ENCODE results near the gene GNG7.
"Not testable (repeated sequence)": the region's sequence is repeated elsewhere in the genome, so short reads cannot be mapped to it uniquely, and the experiment has no call there.

The GNG7 gene

GRCh38 chr19:2653218-2653617 lies 49.3 kb downstream of the GNG7 start:
- Mint-ChIP-seq H3K9me3 (no peaks in the 10 kb centered on the region), H3K4me3 (no peak overlapping the region), H3K27ac (ENCODE audit: low read depth) (no peak overlapping the region), H3K27me3 (peaks cover 35% of the 10 kb centered on the region), H3K36me3 (ENCODE audit: insufficient read depth) (peaks cover 3% of the 10 kb centered on the region), H3K4me1 (no peaks in the 10 kb centered on the region)
- no peak for DNase-seq (ENCODE audit: low spot score in 2 of 2)
- no peak for ATAC-seq (replicated peaks; ENCODE audit: extremely low read depth, poor library complexity, severe bottlenecking)

- DNase-seq (ENCODE audit: low spot score in 2 of 2) = no peak
- Mint-ChIP-seq H3K4me3 (no peak overlapping the region), H3K36me3 (ENCODE audit: insufficient read depth) (peaks cover 3% of the 10 kb centered on the region), H3K27ac (ENCODE audit: low read depth) (no peak overlapping the region), H3K9me3 (no peaks in the 10 kb centered on the region), H3K27me3 (peaks cover 29% of the 10 kb centered on the region), H3K4me1 (no peaks in the 10 kb centered on the region)
- ATAC-seq (replicated peaks; ENCODE audit: extremely low read depth, poor library complexity, severe bottlenecking) = no peak
Observed at GRCh38 chr19:2652504-2653099, 49.9 kb downstream of the GNG7 start.

GRCh38 chr19:2651002-2651733 lies 51.3 kb downstream of the GNG7 start:
- H3K4me3 Mint-ChIP-seq; H3K4me1 Mint-ChIP-seq; H3K9me3 Mint-ChIP-seq; ATAC-seq (replicated peaks; ENCODE audit: extremely low read depth, poor library complexity, severe bottlenecking); H3K27ac Mint-ChIP-seq (ENCODE audit: low read depth); DNase-seq (ENCODE audit: low spot score in 2 of 2); H3K36me3 Mint-ChIP-seq (ENCODE audit: insufficient read depth): not testable (repeated sequence)
- peaks cover 23% of the 10 kb centered on the region for H3K27me3 Mint-ChIP-seq

GRCh38 chr19:2650515-2650914 lies 52.0 kb downstream of the GNG7 start:
- H3K4me1 Mint-ChIP-seq = no peaks in the 10 kb centered on the region
- ATAC-seq (replicated peaks; ENCODE audit: extremely low read depth, poor library complexity, severe bottlenecking) = no peak
- no peak overlapping the region for H3K27ac Mint-ChIP-seq (ENCODE audit: low read depth)
- no peaks in the 10 kb centered on the region for H3K9me3 Mint-ChIP-seq
- no peak overlapping the region for H3K4me3 Mint-ChIP-seq
- H3K36me3 Mint-ChIP-seq (ENCODE audit: insufficient read depth) = peaks cover 1% of the 10 kb centered on the region
- DNase-seq (ENCODE audit: low spot score in 2 of 2) = no peak
- peaks cover 29% of the 10 kb centered on the region for H3K27me3 Mint-ChIP-seq

GRCh38 chr19:2648528-2648937 lies 54.0 kb downstream of the GNG7 start:
- H3K36me3 Mint-ChIP-seq (ENCODE audit: insufficient read depth) = peaks cover 1% of the 10 kb centered on the region
- H3K4me1 Mint-ChIP-seq = no peaks in the 10 kb centered on the region
- H3K4me3 Mint-ChIP-seq = no peak overlapping the region
- DNase-seq (ENCODE audit: low spot score in 2 of 2) (peak; percentile 54 to 67), ATAC-seq (replicated peaks; ENCODE audit: extremely low read depth, poor library complexity, severe bottlenecking) (peak; percentile 46)
- H3K9me3 Mint-ChIP-seq = no peaks in the 10 kb centered on the region
- H3K27me3 Mint-ChIP-seq = peaks cover 21% of the 10 kb centered on the region
- no peak overlapping the region for H3K27ac Mint-ChIP-seq (ENCODE audit: low read depth)

GRCh38 chr19:2648099-2648498 lies 54.4 kb downstream of the GNG7 start:
- Mint-ChIP-seq H3K4me1 (no peaks in the 10 kb centered on the region), H3K27me3 (peaks cover 20% of the 10 kb centered on the region), H3K9me3 (no peaks in the 10 kb centered on the region), H3K27ac (ENCODE audit: low read depth) (no peak overlapping the region), H3K36me3 (ENCODE audit: insufficient read depth) (peaks cover 1% of the 10 kb centered on the region), H3K4me3 (no peak overlapping the region)
- DNase-seq (ENCODE audit: low spot score in 2 of 2) = no peak
- no peak for ATAC-seq (replicated peaks; ENCODE audit: extremely low read depth, poor library complexity, severe bottlenecking)

- Mint-ChIP-seq H3K27ac (ENCODE audit: low read depth) (no peak overlapping the region), H3K27me3 (peaks cover 11% of the 10 kb centered on the region), H3K4me1 (no peaks in the 10 kb centered on the region)
Observed at GRCh38 chr19:2646866-2647535, 55.5 kb downstream of the GNG7 start.

GRCh38 chr19:2645826-2646225 lies 56.7 kb downstream of the GNG7 start:
- Mint-ChIP-seq H3K36me3 (ENCODE audit: insufficient read depth) (peaks cover 1% of the 10 kb centered on the region), H3K27ac (ENCODE audit: low read depth) (no peak overlapping the region)

More at GRCh38 chr19:2646866-2647535, 55.5 kb downstream of the GNG7 start:
- Mint-ChIP-seq H3K4me3 (no peak overlapping the region), H3K9me3 (no peaks in the 10 kb centered on the region), H3K36me3 (ENCODE audit: insufficient read depth) (peaks cover 1% of the 10 kb centered on the region)
- ATAC-seq (replicated peaks; ENCODE audit: extremely low read depth, poor library complexity, severe bottlenecking) = no peak
- no peak for DNase-seq (ENCODE audit: low spot score in 2 of 2)

GRCh38 chr19:2643123-2643737 lies 59.3 kb downstream of the GNG7 start:
- not testable (repeated sequence) for H3K27me3 Mint-ChIP-seq; H3K36me3 Mint-ChIP-seq (ENCODE audit: insufficient read depth); H3K4me1 Mint-ChIP-seq; DNase-seq (ENCODE audit: low spot score in 2 of 2); H3K4me3 Mint-ChIP-seq; H3K9me3 Mint-ChIP-seq; ATAC-seq (replicated peaks; ENCODE audit: extremely low read depth, poor library complexity, severe bottlenecking); H3K27ac Mint-ChIP-seq (ENCODE audit: low read depth)

More at GRCh38 chr19:2645826-2646225, 56.7 kb downstream of the GNG7 start:
- DNase-seq (ENCODE audit: low spot score in 2 of 2) (no peak), ATAC-seq (replicated peaks; ENCODE audit: extremely low read depth, poor library complexity, severe bottlenecking) (no peak)
- H3K4me3 Mint-ChIP-seq = no peak overlapping the region
- H3K4me1 Mint-ChIP-seq = no peaks in the 10 kb centered on the region
- H3K27me3 Mint-ChIP-seq = peaks cover 10% of the 10 kb centered on the region
- no peaks in the 10 kb centered on the region for H3K9me3 Mint-ChIP-seq

GRCh38 chr19:2641332-2641698 lies 61.2 kb downstream of the GNG7 start:
- Mint-ChIP-seq H3K9me3 (no peaks in the 10 kb centered on the region), H3K27ac (ENCODE audit: low read depth) (no peak overlapping the region), H3K4me1 (no peaks in the 10 kb centered on the region), H3K27me3 (peaks cover 9% of the 10 kb centered on the region), H3K36me3 (ENCODE audit: insufficient read depth) (peaks cover 3% of the 10 kb centered on the region), H3K4me3 (no peak overlapping the region)
- DNase-seq (ENCODE audit: low spot score in 2 of 2) = no peak
- no peak for ATAC-seq (replicated peaks; ENCODE audit: extremely low read depth, poor library complexity, severe bottlenecking)

- Mint-ChIP-seq H3K36me3 (ENCODE audit: insufficient read depth) (peaks cover 3% of the 10 kb centered on the region), H3K4me3 (no peak overlapping the region), H3K27ac (ENCODE audit: low read depth) (no peak overlapping the region)
Observed at GRCh38 chr19:2640563-2641331, 61.7 kb downstream of the GNG7 start.

GRCh38 chr19:2639999-2640398 lies 62.5 kb downstream of the GNG7 start:
- Mint-ChIP-seq H3K4me3 (no peak overlapping the region), H3K4me1 (no peaks in the 10 kb centered on the region), H3K36me3 (ENCODE audit: insufficient read depth) (peaks cover 3% of the 10 kb centered on the region), H3K27me3 (no peaks in the 10 kb centered on the region), H3K9me3 (no peaks in the 10 kb centered on the region), H3K27ac (ENCODE audit: low read depth) (peak overlapping the region; percentile 36)
- DNase-seq (ENCODE audit: low spot score in 2 of 2) = no peak
- ATAC-seq (replicated peaks; ENCODE audit: extremely low read depth, poor library complexity, severe bottlenecking) = no peak

More at GRCh38 chr19:2640563-2641331, 61.7 kb downstream of the GNG7 start:
- DNase-seq (ENCODE audit: low spot score in 2 of 2) (no peak), ATAC-seq (replicated peaks; ENCODE audit: extremely low read depth, poor library complexity, severe bottlenecking) (no peak)
- peaks cover 3% of the 10 kb centered on the region for H3K27me3 Mint-ChIP-seq
- no peaks in the 10 kb centered on the region for H3K9me3 Mint-ChIP-seq
- no peaks in the 10 kb centered on the region for H3K4me1 Mint-ChIP-seq

All from central memory CD8-positive, alpha-beta T cell (primary cell).